ENCODE data around the gene SETD1B. TPM values are rescaled to one million over a fixed set of nuclear protein-coding genes. Genes with fewer than 3 reads are reported as not detected.

The SETD1B gene
- total RNA-seq, 2 donors from 2014 or later, result 20.2 to 20.9 TPM

DNA sequence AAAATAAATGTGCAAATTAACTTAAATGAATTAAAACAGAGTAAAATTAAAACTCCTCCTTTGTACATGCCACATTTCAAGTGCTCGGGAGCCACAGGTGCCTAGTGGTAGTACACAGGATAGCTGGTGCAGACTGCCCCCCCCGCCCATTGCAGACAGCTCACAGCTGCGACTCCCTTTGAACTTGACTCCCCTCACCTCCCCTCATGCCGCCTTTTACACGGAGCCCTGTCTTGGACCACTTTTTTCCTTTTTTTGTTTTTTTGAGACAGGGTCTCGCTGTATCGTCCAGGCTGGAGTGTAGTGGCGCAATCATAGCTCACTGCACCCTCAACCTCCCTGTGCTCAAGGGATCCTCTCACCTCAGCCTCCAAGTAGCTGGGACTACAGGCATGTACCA, 11.5 kb downstream of the SETD1B start:
- DNase-seq (ENCODE audit: low spot score), result no peak
- intact Hi-C loops (cut with DNase I), result no loop called here

DNA sequence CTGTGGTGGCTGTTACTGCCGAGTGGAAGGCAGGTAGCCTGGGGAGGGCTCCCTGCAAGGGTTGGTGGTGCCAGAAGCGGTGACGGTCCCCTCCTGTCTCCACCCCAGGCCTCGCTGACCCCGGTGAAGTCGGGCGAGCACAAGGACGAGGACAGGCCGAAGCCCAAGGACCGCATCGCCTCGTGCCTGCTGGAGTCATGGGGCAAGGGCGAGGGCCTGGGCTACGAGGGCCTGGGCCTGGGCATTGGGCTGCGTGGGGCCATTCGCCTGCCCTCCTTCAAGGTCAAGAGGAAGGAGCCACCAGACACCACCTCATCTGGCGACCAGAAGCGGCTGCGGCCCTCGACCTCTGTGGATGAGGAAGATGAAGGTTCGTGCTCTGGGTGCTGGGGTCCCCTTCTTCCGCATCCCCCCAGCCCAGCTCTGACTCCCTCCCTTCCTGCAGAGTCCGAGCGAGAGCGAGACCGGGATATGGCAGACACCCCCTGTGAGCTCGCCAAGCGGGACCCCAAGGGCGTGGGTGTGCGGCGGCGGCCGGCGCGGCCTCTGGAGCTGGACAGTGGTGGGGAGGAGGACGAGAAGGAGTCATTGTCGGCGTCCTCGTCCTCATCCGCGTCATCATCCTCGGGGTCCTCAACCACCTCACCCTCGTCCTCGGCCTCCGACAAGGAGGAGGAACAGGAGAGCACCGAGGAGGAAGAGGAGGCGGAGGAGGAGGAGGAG, 13.3 kb downstream of the SETD1B start:
- intact Hi-C loops (cut with DNase I), result no loop called here
- DNase-seq (ENCODE audit: low spot score), result no peak

GRCh38 chr12:121817648-121818043, 13.8 kb downstream of the SETD1B start:
- no peak for DNase-seq (ENCODE audit: low spot score)
- intact Hi-C loops (cut with DNase I), result no loop called here

- intact Hi-C loops (cut with DNase I), result no loop called here
Observed at GRCh38 chr12:121819212-121819949, 15.6 kb downstream of the SETD1B start.

GRCh38 chr12:121820056-121820455, 16.2 kb downstream of the SETD1B start:
- intact Hi-C loops (cut with DNase I), result no loop called here
- DNase-seq (ENCODE audit: low spot score), result no peak

More at GRCh38 chr12:121819212-121819949, 15.6 kb downstream of the SETD1B start:
- no peak for DNase-seq (ENCODE audit: low spot score)

DNA sequence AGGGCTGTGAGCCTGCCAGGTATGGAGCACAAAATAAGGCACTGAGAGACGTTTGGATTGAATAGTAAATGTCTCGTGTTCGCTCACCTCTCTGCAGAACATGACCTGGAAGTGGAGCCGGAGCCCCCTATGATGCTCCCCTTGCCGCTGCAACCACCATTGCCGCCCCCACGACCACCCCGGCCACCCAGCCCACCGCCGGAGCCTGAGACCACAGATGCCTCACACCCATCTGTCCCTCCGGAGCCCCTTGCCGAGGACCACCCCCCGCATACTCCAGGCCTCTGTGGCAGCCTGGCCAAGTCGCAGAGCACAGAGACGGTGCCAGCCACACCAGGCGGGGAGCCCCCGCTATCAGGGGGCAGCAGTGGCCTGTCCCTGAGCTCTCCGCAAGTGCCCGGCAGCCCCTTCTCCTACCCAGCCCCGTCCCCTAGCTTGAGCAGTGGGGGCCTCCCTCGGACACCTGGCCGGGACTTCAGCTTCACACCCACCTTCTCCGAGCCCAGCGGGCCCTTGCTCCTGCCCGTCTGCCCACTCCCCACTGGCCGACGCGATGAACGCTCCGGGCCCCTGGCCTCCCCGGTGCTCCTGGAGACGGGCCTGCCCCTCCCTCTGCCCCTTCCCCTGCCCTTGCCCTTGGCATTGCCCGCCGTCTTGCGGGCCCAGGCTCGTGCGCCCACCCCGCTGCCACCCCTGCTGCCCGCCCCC, 18.7 kb downstream of the SETD1B start:
- no peak for DNase-seq (ENCODE audit: low spot score)
- intact Hi-C loops (cut with DNase I), result no loop called here

GRCh38 chr12:121823101-121823726, 19.4 kb downstream of the SETD1B start:
- intact Hi-C loops (cut with DNase I), result no loop called here

GRCh38 chr12:121823727-121824115, 19.9 kb downstream of the SETD1B start:
- intact Hi-C loops (cut with DNase I), result no loop called here
- no peak for DNase-seq (ENCODE audit: low spot score)

More at GRCh38 chr12:121823101-121823726, 19.4 kb downstream of the SETD1B start:
- DNase-seq (ENCODE audit: low spot score), result no peak

DNA sequence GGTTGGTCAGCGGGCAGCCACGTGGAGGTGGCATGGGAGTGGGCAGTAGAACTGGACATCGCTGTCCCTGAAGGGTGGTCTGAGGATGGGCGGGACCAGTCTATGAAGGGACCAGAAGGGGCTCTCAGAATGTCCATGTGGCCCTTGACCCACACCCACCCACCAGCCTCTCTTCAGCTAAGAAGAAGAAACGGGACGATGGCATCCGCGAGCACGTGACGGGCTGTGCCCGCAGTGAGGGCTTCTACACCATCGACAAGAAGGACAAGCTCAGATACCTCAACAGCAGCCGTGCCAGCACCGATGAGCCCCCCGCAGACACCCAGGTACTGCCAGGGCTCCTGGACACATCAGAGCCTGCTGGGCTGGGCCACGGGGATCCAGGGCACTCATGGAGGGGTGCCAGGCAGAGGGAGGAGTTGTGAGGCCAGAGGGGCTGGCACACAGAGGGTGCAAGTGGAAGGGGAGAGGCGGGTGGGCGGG, 21.3 kb downstream of the SETD1B start:
- intact Hi-C loops (cut with DNase I), result no loop called here
- no peak for DNase-seq (ENCODE audit: low spot score)

DNA sequence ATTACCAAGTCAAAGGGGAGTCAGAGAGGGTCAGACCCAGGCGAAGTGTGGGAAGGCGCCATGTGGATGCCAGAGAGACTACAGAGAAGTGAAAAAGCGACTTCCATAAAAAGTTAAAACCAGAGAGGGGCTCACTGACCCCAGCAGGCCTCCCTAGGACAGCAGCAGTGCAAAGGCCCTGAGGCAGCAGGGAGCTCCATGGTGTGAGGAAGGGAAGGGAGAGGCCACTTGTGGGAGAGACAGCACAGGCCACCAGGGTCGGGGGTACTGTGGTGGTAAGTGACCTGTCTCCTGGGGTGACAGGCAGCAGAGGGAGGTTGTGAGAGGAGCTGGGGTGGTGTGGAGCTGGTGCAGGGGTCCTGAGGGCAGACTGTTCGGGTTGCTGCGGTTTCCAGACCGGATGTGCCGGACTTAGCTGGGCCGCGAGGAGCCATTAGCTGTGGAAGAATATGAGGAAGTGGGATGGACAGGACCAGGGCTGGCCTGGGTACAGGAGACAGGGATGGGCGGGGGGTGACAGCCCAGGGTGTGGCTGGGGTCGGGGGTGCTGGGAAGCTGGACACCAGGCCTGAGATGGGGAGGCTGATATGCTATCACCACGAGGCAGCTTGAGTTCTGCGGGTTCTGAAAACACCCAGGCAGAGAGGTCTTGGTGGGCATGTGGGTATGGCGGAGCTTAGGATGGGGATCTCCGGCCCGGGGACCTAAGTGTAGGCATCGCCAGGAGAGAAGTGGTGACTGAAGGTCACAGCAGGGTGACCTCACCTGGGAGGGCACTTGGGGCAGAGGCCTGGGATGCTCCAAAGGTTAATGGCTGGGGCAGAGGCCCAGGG, 22.7 kb downstream of the SETD1B start:
- no peak for DNase-seq (ENCODE audit: low spot score)
- intact Hi-C loops (cut with DNase I), result no loop called here

GRCh38 chr12:121827351-121828099, 23.7 kb downstream of the SETD1B start:
- no peak for DNase-seq (ENCODE audit: low spot score)
- intact Hi-C loops (cut with DNase I), result no loop called here

DNA sequence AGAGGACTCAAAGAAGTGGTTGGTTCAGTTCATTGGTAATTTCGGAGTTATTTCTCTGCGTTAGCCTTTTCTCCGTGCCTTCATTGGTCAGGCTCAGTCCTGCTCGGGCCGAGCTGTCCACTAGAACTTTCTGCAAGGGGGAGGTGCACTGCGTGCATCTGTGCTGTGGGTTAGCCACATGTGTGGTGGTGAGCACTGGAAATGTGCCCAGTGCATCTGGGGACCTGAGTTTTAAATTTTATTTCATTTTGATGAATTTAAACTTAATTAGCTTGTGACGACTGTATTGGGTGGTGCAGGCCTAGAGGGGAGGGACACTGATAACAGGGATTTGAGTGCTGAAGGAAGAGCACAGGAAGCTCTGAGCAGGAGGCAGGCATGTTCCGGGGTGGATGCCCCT, 24.5 kb downstream of the SETD1B start:
- no peak for DNase-seq (ENCODE audit: low spot score)
- intact Hi-C loops (cut with DNase I), result no loop called here

DNA sequence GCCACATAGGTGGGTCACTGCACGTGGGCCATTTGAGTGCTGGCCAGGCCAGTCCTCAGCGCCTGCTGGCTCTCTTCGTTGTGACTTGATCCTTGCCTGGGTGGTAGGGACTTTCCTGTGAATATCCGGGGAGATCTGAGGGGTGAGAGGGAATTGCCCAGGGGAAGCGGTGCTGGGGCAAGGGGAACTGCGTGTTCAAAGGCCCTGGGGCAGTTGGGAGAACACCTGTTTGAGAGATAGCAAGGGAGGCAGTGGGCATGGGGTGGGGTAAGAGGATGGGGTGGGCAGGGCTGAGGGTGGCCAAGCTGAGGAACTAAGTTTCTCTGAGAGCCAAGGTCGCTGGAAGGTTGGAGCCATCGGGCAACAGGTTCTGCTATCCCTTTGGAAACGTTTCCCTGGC, 25.0 kb downstream of the SETD1B start:
- intact Hi-C loops (cut with DNase I), result no loop called here
- DNase-seq (ENCODE audit: low spot score), result no peak

DNA sequence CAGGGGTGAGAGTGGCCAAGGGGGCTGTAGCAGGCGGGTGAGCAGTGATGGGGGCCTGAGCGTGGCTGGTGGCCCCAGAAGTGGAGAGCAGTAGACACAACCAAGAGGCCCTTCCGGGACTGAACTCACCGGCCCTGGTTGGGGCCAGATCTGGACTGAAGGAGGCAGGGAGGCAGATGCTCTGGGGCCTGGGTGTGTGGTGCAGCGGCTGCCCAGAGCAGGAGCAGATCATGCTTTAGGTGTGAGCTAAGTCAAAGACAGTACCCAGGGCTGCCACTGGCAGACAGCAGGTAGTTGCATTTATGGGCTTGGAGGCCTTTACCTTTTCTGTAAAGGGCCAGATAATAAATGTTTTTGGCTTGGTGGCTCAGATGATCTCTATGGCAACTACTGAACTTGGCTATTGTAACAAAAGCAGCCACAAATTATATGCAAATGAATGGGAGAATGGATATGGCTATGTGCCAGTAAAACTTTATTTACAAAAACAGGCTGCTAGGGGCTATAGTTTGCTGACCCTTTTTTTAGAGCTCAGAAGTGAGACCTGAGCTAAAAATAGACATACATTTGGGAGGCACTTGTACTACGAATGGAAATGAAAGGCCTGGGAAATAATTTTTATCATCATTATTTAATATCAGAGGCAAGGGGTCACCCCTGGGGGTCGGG, 25.6 kb downstream of the SETD1B start:
- DNase-seq (ENCODE audit: low spot score), result no peak
- intact Hi-C loops (cut with DNase I), result no loop called here

DNA sequence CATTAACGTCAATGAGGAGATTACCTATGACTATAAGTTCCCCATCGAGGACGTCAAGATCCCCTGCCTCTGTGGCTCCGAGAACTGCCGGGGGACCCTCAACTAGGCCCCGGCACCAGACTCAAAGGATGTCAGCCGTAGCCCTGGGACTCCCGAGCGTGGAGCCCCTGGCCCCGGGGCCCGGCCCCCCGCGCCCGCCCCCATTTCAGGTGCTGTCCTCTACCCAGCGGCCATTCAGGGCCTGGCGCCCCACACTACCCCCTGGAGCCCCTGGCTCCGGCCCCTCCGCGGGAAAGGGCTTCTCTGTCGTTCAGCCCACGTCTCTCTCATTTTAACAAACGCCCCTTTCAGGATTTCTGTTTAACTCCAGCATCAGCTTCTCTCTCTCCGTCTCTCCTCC, 26.3 kb downstream of the SETD1B start:
- DNase-seq (ENCODE audit: low spot score), result no peak
- intact Hi-C loops (cut with DNase I), result no loop called here

DNA sequence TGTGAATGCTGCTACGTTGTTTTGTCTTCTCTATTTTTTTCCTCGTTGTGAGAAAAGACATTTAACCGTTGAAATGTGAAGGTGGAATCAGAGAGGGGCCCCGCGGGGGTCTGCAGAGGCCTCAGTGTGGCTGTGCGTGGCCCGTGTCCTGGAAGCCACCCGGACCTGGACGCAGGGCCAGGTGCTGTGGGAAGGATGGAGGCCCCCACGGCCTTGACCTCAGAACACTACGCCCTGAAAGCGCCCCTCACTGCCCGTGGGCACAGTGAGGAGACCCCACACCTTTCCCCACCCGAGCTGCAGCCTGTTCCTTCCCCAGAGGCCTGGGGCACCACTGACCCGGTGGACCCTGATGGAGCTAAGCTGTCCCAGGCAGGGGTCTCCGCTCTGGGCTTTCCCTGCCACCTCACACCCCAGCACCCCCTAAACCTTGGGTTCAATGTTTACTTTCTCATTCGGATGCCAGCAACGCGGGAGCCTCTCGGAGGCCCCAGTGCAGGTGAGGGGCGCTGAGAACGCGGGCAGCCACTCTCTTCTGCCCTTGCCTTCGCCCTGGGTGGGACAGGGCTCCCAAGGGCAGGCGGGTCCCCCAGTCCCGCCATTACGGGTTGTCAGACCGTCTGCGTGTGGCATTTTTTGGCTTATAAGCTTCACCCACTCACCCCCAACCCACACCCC, 26.9 kb downstream of the SETD1B start:
- no peak for DNase-seq (ENCODE audit: low spot score)
- intact Hi-C loops (cut with DNase I), result no loop called here

- no peak for DNase-seq (ENCODE audit: low spot score)
- intact Hi-C loops (cut with DNase I), result no loop called here
Observed at GRCh38 chr12:121831571-121832245, 27.9 kb downstream of the SETD1B start.

Data from posterior vena cava (tissue), 2 donors.